ENCODE data around the gene STUB1. TPM values are rescaled to one million over a fixed set of nuclear protein-coding genes. Genes with fewer than 3 reads are reported as not detected.

The STUB1 gene
- total and polyA plus RNA-seq, 2 donors (not counting 1 experiment from before 2014, with no cell fraction given): 94.3 to 116 TPM

DNA sequence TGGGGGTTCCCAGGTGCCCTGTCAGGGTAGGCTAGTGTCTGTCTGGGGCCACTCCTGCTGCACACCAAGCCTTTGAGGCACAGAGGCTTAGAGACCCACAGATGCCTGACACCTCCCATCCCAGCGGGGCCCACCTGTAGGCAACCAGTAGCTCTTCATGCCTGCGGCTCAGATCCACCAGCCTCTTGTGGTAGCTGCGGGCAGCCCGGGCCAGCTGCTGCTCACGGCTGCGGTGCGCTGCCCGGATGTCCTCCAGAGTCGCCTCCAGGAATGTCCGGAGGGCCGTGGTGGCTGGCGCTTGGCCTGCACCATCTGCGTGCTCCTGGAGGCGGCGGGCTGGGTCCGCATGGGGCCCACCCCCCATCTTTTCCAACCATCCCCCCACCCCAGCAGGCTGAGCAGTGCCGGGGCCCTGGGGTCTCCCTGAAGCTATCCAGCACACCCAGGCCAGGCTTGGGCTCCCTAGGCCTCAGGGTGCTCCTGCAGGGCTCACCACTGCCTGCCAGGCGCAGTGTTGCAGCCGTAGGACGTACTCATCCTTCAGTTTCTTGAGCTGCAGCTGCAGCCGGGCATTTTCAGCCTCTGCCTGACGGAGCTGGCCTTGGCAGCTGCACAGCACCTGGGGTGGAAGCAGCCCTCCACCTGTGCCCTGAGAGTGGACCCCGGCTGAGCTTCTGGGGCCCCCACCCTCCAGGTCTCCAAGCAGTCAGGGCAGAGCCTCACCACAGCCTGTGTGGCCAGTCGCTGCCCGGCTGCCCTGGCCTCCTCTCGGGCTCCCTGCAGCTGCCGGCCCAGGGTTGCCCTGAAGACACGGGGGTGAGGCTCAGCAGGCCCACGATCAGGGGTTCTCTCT, 44.2 kb downstream of the STUB1 start:
- no peak overlapping the region for H3K27ac Mint-ChIP-seq
- ChIA-PET POLR2A (interaction anchor here (0.6 to 2.2 kb wide), 3 partner anchors 9 to 14 kb away, joined by 3 to 11 read pairs (median 3); partner anchors contain the start of gene METRN), CTCF (interaction anchor here (1.2 to 1.4 kb wide), 2 partner anchors 12 to 16 kb away, joined by 3 to 5 read pairs; partner anchors contain the start of gene CIAO3)
- no peak overlapping the region for H3K4me3 Mint-ChIP-seq
- ATAC-seq (ENCODE audit: low read depth): no peak
- H3K4me3 ChIP-seq (ENCODE audit: control extremely low read depth in 1 of 5, extremely low read depth in 1 of 5, insufficient read depth in 1 of 5, low read depth in 2 of 5, low read length in 4 of 5): no peak overlapping the region
- no peak overlapping the region for H3K27ac ChIP-seq (ENCODE audit: low read length in 2 of 2)
- peaks cover 0 to 3% (median 0%) of the 10 kb centered on the region in 3 donors for H3K9me3 ChIP-seq (ENCODE audit: control extremely low read depth in 1 of 3, control insufficient read depth in 2 of 3, insufficient read depth in 1 of 3, low read length in 2 of 3)
- no peak overlapping the region for H2AFZ ChIP-seq (ENCODE audit: insufficient read depth, low read depth, low read length, poor library complexity, severe bottlenecking)
- intact Hi-C loops (cut with micrococcal nuclease): loop anchor here (5.0 kb wide), 2 partner anchors 42 to 888 kb away; partner anchors contain the start of genes CRAMP1, IFT140, JMJD8 and STUB1
- no peak overlapping the region for H3K4me2 ChIP-seq (replicated peaks; ENCODE audit: low read depth, low read length, poor library complexity, severe bottlenecking)
- no peaks in the 10 kb centered on the region for H3K27me3 Mint-ChIP-seq
- H3K36me3 ChIP-seq (replicated peaks in 1 of 2; ENCODE audit: control extremely low read depth in 1 of 2, control insufficient read depth in 1 of 2, extremely low read depth in 1 of 2, insufficient read depth in 2 of 2, low read length in 1 of 2): no peaks in the 10 kb centered on the region
- no peaks in the 10 kb centered on the region for H3K9me3 Mint-ChIP-seq (ENCODE audit: insufficient read depth)
- peaks cover 25% of the 10 kb centered on the region for H3K4me1 Mint-ChIP-seq
- H3K27me3 ChIP-seq (replicated peaks in 1 of 4; ENCODE audit: control extremely low read depth in 1 of 4, control insufficient read depth in 3 of 4, insufficient read depth in 4 of 4, low read length in 3 of 4): no peaks in the 10 kb centered on the region
- TF ChIP-seq, protein P1, sequence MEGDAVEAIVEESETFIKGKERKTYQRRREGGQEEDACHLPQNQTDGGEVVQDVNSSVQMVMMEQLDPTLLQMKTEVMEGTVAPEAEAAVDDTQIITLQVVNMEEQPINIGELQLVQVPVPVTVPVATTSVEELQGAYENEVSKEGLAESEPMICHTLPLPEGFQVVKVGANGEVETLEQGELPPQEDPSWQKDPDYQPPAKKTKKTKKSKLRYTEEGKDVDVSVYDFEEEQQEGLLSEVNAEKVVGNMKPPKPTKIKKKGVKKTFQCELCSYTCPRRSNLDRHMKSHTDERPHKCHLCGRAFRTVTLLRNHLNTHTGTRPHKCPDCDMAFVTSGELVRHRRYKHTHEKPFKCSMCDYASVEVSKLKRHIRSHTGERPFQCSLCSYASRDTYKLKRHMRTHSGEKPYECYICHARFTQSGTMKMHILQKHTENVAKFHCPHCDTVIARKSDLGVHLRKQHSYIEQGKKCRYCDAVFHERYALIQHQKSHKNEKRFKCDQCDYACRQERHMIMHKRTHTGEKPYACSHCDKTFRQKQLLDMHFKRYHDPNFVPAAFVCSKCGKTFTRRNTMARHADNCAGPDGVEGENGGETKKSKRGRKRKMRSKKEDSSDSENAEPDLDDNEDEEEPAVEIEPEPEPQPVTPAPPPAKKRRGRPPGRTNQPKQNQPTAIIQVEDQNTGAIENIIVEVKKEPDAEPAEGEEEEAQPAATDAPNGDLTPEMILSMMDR (IDR thresholded peaks at IDR 0.05): no peak
- TF ChIP-seq EZH2 (IDR thresholded peaks at IDR 0.05; ENCODE audit: borderline replicate concordance, insufficient read depth, low read depth, low read length, poor library complexity, severe bottlenecking): no peak
- peaks cover 19% of the 10 kb centered on the region for H4K20me1 ChIP-seq (ENCODE audit: control insufficient read depth, insufficient read depth, low read length, poor library complexity, severe bottlenecking)
- no peaks in the 10 kb centered on the region for H3K79me2 ChIP-seq (ENCODE audit: control insufficient read depth, insufficient read depth, low read length)
- no peak for DNase-seq
- no peak overlapping the region for H3K9ac ChIP-seq (ENCODE audit: low read length)
- WGBS (ENCODE audit: insufficient coverage): 72% methylated on average over 26 of the region's 29 CpGs
- peaks cover 25 to 50% of the 10 kb centered on the region in 2 donors for H3K4me1 ChIP-seq (ENCODE audit: control insufficient read depth in 2 of 2, insufficient read depth in 2 of 2, low read length in 2 of 2)

DNA sequence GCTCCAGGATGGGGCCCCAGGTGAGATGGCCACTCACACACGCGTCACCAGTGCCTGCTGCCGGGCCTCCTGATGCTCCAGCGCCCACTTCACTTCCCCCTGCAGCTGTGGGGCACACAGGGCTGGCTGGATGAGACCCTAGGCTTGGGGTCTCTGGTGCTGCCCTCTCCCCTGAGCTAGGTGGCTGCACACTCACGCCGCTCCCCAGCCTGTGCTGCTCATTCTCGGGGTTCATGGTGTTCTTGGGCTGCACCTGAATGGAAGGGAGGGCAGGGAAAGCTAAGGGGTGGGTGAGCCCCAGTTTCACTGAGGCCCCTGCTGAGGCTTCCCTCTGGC, 44.8 kb downstream of the STUB1 start:
- DNase-seq (no peak), ATAC-seq (ENCODE audit: low read depth) (no peak)
- no peaks in the 10 kb centered on the region for H3K9me3 Mint-ChIP-seq (ENCODE audit: insufficient read depth)
- Histone ChIP-seq H3K36me3 (replicated peaks in 1 of 2; ENCODE audit: control extremely low read depth in 1 of 2, control insufficient read depth in 1 of 2, extremely low read depth in 1 of 2, insufficient read depth in 2 of 2, low read length in 1 of 2) (no peaks in the 10 kb centered on the region), H4K20me1 (ENCODE audit: control insufficient read depth, insufficient read depth, low read length, poor library complexity, severe bottlenecking) (peaks cover 23% of the 10 kb centered on the region), H3K27me3 (replicated peaks in 1 of 4; ENCODE audit: control extremely low read depth in 1 of 4, control insufficient read depth in 3 of 4, insufficient read depth in 4 of 4, low read length in 3 of 4) (no peaks in the 10 kb centered on the region), H3K4me2 (replicated peaks; ENCODE audit: low read depth, low read length, poor library complexity, severe bottlenecking) (no peak overlapping the region), H3K9me3 (ENCODE audit: control extremely low read depth in 1 of 3, control insufficient read depth in 2 of 3, insufficient read depth in 1 of 3, low read length in 2 of 3) (peaks cover 0 to 3% (median 0%) of the 10 kb centered on the region in 3 donors), H3K79me2 (ENCODE audit: control insufficient read depth, insufficient read depth, low read length) (no peaks in the 10 kb centered on the region), H3K4me3 (ENCODE audit: control extremely low read depth in 1 of 5, extremely low read depth in 1 of 5, insufficient read depth in 1 of 5, low read depth in 2 of 5, low read length in 4 of 5) (no peak overlapping the region), H3K27ac (ENCODE audit: low read length in 2 of 2) (no peak overlapping the region), H3K9ac (ENCODE audit: low read length) (no peak overlapping the region), H3K4me1 (ENCODE audit: control insufficient read depth in 2 of 2, insufficient read depth in 2 of 2, low read length in 2 of 2) (peaks cover 21 to 44% of the 10 kb centered on the region in 2 donors), H2AFZ (ENCODE audit: insufficient read depth, low read depth, low read length, poor library complexity, severe bottlenecking) (no peak overlapping the region)
- no peaks in the 10 kb centered on the region for H3K27me3 Mint-ChIP-seq
- intact Hi-C loops (cut with micrococcal nuclease): loop anchor here (5.0 kb wide), 1 partner anchor 887 kb away; the partner anchor contains the start of genes CRAMP1 and IFT140
- ChIA-PET CTCF (interaction anchor here (0.9 to 1.5 kb wide), 4 partner anchors 9 to 16 kb away, joined by 3 to 8 read pairs (median 4); partner anchors contain the start of genes CIAO3 and METRN), POLR2A (interaction anchor here (0.6 to 2.2 kb wide), 3 partner anchors 10 to 13 kb away, joined by 3 to 11 read pairs (median 3); partner anchors contain the start of gene METRN)
- H3K4me1 Mint-ChIP-seq: peaks cover 22% of the 10 kb centered on the region
- 64% methylated on average over 7 of the region's 7 CpGs for WGBS (ENCODE audit: insufficient coverage)
- H3K27ac Mint-ChIP-seq: no peak overlapping the region
- no peak overlapping the region for H3K4me3 Mint-ChIP-seq
- TF ChIP-seq, protein P1 (IDR thresholded peaks at IDR 0.05): no peak
- TF ChIP-seq EZH2 (IDR thresholded peaks at IDR 0.05; ENCODE audit: borderline replicate concordance, insufficient read depth, low read depth, low read length, poor library complexity, severe bottlenecking): no peak

Data from B cell (primary cell).